Measurements from ENCODE around the gene EAF1.
A peak's percentile ranks its signal among the peaks of the same experiment; 100 is the strongest.
"Not testable (repeated sequence)": the region's sequence is repeated elsewhere in the genome, so short reads cannot be mapped to it uniquely, and the experiment has no call there.

Gene EAF1

GRCh38 chr3:15427182-15427880 is at the start of gene EAF1, which contains the start of gene METTL6:
TSS of gene EAF1 (plus strand) at chr3:15427598. CDS start at chr3:15427780, 182 bp downstream.
TSS of gene METTL6 (minus strand) at chr3:15427544. CDS start at chr3:15426511, 1,033 bp downstream.
- DNase-seq (ENCODE audit: low spot score) = peak; percentile 70

- peak; percentile 91 for DNase-seq (ENCODE audit: low spot score)
Observed at GRCh38 chr3:15377961-15378791, 49.2 kb upstream of the EAF1 start.

GRCh38 chr3:15380980-15381890 is 46.2 kb upstream of the EAF1 start:
- DNase-seq (ENCODE audit: low spot score) = no peak

- no peak for DNase-seq (ENCODE audit: low spot score)
Observed at GRCh38 chr3:15382405-15382923, 44.9 kb upstream of the EAF1 start.

- no peak for DNase-seq (ENCODE audit: low spot score)
Observed at GRCh38 chr3:15384510-15385237, 42.7 kb upstream of the EAF1 start.

GRCh38 chr3:15385238-15385695 is 42.1 kb upstream of the EAF1 start:
- not testable (repeated sequence) for DNase-seq (ENCODE audit: low spot score)

GRCh38 chr3:15385901-15386653 is 41.3 kb upstream of the EAF1 start:
- no peak for DNase-seq (ENCODE audit: low spot score)

GRCh38 chr3:15386654-15386955 is 40.8 kb upstream of the EAF1 start:
- not testable (repeated sequence) for DNase-seq (ENCODE audit: low spot score)

- DNase-seq (ENCODE audit: low spot score) = no peak
Observed at GRCh38 chr3:15387171-15387581, 40.2 kb upstream of the EAF1 start.

GRCh38 chr3:15387735-15388134 is 39.7 kb upstream of the EAF1 start:
- DNase-seq (ENCODE audit: low spot score) = no peak

GRCh38 chr3:15388335-15388734 is 39.1 kb upstream of the EAF1 start:
- DNase-seq (ENCODE audit: low spot score) = not testable (repeated sequence)

- DNase-seq (ENCODE audit: low spot score) = no peak
Observed at GRCh38 chr3:15390460-15390859, 36.9 kb upstream of the EAF1 start.

GRCh38 chr3:15391007-15391406 is 36.4 kb upstream of the EAF1 start:
- no peak for DNase-seq (ENCODE audit: low spot score)

GRCh38 chr3:15393252-15393651 is 34.1 kb upstream of the EAF1 start:
- not testable (repeated sequence) for DNase-seq (ENCODE audit: low spot score)

GRCh38 chr3:15398731-15399133 is 28.7 kb upstream of the EAF1 start:
- DNase-seq (ENCODE audit: low spot score) = not testable (repeated sequence)

- DNase-seq (ENCODE audit: low spot score) = no peak
Observed at GRCh38 chr3:15399970-15400369, 27.4 kb upstream of the EAF1 start.

GRCh38 chr3:15401936-15402335 is 25.5 kb upstream of the EAF1 start:
- no peak for DNase-seq (ENCODE audit: low spot score)

- DNase-seq (ENCODE audit: low spot score) = no peak
Observed at GRCh38 chr3:15403495-15403894, 23.9 kb upstream of the EAF1 start.

GRCh38 chr3:15403965-15404364 is 23.4 kb upstream of the EAF1 start:
- no peak for DNase-seq (ENCODE audit: low spot score)

GRCh38 chr3:15404767-15405166 is 22.6 kb upstream of the EAF1 start:
- no peak for DNase-seq (ENCODE audit: low spot score)
